C4-2B (cell line): ENCODE measurements around the gene NKX2-2.

ENCODE experiments used
- H3K27ac ChIP-seq: fragments of 450-650 bp; 2 replicates; pipeline ENCODE4 v1.5.1; 2017
- CTCF ChIP-seq: fragments of 450-650 bp; conservative IDR thresholded peaks from 2 replicates; pipeline ENCODE4 v1.5.1; 2017; ENCODE audit warnings: mild to moderate bottlenecking
- ZFX ChIP-seq: fragments of 450-650 bp; IDR thresholded peaks from 2 replicates; pipeline ENCODE4 v1.6.1; 2017

Gene NKX2-2

GRCh38 chr20:21464916-21465315, 48.9 kb downstream of the NKX2-2 start:
- H3K27ac ChIP-seq = no peak overlapping the region
- TF ChIP-seq ZFX (no peak), CTCF (no peak)
